ENCODE measurements around the gene RAET1E. TPM values are rescaled to one million over a fixed set of nuclear protein-coding genes. Genes with fewer than 3 reads are reported as not detected.

The RAET1E gene
- total and polyA plus RNA-seq, 9 of the 15 experiments (the other 6 are each of a cell fraction or from before 2014, with no cell fraction given) = not detected

DNA sequence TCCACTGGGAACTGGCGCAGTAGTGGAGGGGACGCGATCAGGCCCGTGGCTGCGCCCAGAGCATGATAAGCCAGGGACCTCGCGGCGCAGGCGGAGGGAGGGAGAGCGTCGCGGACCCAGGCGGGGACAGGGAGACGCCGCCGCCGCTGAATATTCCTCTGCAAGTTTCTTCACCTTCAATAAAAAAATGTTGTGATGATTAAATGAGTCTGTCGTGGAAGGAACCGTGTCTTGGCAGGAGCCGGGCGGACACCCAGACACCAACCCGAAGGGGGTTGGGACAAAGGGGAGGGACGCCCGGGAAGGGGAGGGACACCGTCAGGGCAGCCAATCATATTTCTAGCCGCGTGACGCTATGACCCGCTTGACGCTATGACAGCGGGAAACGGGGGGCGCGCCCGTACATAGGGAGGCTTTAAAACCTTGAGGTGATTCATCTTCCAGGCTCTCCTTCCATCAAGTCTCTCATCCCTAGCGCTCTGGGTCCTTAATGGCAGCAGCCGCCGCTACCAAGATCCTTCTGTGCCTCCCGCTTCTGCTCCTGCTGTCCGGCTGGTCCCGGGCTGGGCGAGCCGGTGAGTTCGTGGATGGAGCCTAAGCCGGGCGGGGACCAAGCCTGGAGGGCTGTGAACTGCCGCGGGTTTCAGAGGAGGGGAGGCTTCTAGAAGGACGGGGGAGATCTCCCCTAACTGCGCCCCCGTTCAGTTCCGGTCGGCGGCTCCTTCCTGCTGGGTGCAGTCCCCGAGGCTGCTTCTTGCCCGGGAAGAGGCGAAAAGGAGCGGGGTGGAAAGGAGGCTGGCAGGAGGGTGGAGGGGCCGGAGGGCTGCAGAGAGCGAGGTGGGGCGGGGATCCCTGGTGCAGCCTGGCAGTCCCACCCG is 43.9 kb upstream of the RAET1E start, which contains the start of gene ULBP2 (continued):
- TF ChIP-seq MAZ (CRISPR knock-in tag; conservative IDR thresholded peaks at IDR 0.05 in 1 of 2, IDR thresholded peaks at IDR 0.05 in 1 of 2) (peak; percentile 38 to 53; a peak in 3 of 4 replicates), KDM4B (IDR thresholded peaks at IDR 0.05; ENCODE audit: borderline replicate concordance in 2 of 2, low read depth in 1 of 2) (no peak), ZEB2 (IDR thresholded peaks at IDR 0.05) (no peak), NFYB (IDR thresholded peaks at IDR 0.05; ENCODE audit: extremely low read depth, insufficient read length) (peak; percentile 82), CC2D1A (IDR thresholded peaks at IDR 0.05) (peak; percentile 100), ELF4 (CRISPR knock-in tag; IDR thresholded peaks at IDR 0.05) (no peak), STAG1 (CRISPR knock-in tag; IDR thresholded peaks at IDR 0.05; ENCODE audit: borderline replicate concordance) (no peak), SMAD4 (CRISPR knock-in tag; conservative IDR thresholded peaks at IDR 0.05) (0 out of 2 replicates have a peak, but pooled peaks have one; percentile 24), GABPB1 (CRISPR knock-in tag; IDR thresholded peaks at IDR 0.05) (no peak), KAT8 (IDR thresholded peaks at IDR 0.05; ENCODE audit: low read depth) (no peak), RBM14 (IDR thresholded peaks at IDR 0.05; ENCODE audit: borderline replicate concordance, insufficient read depth, low read depth, low read length) (no peak), THRAP3 (IDR thresholded peaks at IDR 0.05; ENCODE audit: borderline replicate concordance) (no peak), ZFPM2 (CRISPR knock-in tag; IDR thresholded peaks at IDR 0.05) (no peak), PHTF2 (CRISPR knock-in tag; IDR thresholded peaks at IDR 0.05) (no peak)
- TF ChIP-seq, protein P1, sequence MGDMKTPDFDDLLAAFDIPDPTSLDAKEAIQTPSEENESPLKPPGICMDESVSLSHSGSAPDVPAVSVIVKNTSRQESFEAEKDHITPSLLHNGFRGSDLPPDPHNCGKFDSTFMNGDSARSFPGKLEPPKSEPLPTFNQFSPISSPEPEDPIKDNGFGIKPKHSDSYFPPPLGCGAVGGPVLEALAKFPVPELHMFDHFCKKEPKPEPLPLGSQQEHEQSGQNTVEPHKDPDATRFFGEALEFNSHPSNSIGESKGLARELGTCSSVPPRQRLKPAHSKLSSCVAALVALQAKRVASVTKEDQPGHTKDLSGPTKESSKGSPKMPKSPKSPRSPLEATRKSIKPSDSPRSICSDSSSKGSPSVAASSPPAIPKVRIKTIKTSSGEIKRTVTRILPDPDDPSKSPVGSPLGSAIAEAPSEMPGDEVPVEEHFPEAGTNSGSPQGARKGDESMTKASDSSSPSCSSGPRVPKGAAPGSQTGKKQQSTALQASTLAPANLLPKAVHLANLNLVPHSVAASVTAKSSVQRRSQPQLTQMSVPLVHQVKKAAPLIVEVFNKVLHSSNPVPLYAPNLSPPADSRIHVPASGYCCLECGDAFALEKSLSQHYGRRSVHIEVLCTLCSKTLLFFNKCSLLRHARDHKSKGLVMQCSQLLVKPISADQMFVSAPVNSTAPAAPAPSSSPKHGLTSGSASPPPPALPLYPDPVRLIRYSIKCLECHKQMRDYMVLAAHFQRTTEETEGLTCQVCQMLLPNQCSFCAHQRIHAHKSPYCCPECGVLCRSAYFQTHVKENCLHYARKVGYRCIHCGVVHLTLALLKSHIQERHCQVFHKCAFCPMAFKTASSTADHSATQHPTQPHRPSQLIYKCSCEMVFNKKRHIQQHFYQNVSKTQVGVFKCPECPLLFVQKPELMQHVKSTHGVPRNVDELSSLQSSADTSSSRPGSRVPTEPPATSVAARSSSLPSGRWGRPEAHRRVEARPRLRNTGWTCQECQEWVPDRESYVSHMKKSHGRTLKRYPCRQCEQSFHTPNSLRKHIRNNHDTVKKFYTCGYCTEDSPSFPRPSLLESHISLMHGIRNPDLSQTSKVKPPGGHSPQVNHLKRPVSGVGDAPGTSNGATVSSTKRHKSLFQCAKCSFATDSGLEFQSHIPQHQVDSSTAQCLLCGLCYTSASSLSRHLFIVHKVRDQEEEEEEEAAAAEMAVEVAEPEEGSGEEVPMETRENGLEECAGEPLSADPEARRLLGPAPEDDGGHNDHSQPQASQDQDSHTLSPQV (IDR thresholded peaks at IDR 0.05) = no peak
- TF ChIP-seq, protein P2, sequence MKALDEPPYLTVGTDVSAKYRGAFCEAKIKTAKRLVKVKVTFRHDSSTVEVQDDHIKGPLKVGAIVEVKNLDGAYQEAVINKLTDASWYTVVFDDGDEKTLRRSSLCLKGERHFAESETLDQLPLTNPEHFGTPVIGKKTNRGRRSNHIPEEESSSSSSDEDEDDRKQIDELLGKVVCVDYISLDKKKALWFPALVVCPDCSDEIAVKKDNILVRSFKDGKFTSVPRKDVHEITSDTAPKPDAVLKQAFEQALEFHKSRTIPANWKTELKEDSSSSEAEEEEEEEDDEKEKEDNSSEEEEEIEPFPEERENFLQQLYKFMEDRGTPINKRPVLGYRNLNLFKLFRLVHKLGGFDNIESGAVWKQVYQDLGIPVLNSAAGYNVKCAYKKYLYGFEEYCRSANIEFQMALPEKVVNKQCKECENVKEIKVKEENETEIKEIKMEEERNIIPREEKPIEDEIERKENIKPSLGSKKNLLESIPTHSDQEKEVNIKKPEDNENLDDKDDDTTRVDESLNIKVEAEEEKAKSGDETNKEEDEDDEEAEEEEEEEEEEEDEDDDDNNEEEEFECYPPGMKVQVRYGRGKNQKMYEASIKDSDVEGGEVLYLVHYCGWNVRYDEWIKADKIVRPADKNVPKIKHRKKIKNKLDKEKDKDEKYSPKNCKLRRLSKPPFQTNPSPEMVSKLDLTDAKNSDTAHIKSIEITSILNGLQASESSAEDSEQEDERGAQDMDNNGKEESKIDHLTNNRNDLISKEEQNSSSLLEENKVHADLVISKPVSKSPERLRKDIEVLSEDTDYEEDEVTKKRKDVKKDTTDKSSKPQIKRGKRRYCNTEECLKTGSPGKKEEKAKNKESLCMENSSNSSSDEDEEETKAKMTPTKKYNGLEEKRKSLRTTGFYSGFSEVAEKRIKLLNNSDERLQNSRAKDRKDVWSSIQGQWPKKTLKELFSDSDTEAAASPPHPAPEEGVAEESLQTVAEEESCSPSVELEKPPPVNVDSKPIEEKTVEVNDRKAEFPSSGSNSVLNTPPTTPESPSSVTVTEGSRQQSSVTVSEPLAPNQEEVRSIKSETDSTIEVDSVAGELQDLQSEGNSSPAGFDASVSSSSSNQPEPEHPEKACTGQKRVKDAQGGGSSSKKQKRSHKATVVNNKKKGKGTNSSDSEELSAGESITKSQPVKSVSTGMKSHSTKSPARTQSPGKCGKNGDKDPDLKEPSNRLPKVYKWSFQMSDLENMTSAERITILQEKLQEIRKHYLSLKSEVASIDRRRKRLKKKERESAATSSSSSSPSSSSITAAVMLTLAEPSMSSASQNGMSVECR (CRISPR knock-in tag; IDR thresholded peaks at IDR 0.05) = peak; percentile 6; the same call in 1 of the 2 replicates
- TF ChIP-seq, protein P3, sequence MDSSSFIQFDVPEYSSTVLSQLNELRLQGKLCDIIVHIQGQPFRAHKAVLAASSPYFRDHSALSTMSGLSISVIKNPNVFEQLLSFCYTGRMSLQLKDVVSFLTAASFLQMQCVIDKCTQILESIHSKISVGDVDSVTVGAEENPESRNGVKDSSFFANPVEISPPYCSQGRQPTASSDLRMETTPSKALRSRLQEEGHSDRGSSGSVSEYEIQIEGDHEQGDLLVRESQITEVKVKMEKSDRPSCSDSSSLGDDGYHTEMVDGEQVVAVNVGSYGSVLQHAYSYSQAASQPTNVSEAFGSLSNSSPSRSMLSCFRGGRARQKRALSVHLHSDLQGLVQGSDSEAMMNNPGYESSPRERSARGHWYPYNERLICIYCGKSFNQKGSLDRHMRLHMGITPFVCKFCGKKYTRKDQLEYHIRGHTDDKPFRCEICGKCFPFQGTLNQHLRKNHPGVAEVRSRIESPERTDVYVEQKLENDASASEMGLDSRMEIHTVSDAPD (CRISPR knock-in tag; IDR thresholded peaks at IDR 0.05) = no peak

All from K562 (cell line).